Amniotic stem cell (primary cell): ENCODE data around the gene ENAH.
"Not testable (repeated sequence)": the region's sequence is repeated elsewhere in the genome, so short reads cannot be mapped to it uniquely, and the experiment has no call there.

Source experiments
- DNase-seq: peaks from one replicate; lab custom pipeline; 2025; lab: John Stamatoyannopoulos, UW

Gene ENAH

DNA sequence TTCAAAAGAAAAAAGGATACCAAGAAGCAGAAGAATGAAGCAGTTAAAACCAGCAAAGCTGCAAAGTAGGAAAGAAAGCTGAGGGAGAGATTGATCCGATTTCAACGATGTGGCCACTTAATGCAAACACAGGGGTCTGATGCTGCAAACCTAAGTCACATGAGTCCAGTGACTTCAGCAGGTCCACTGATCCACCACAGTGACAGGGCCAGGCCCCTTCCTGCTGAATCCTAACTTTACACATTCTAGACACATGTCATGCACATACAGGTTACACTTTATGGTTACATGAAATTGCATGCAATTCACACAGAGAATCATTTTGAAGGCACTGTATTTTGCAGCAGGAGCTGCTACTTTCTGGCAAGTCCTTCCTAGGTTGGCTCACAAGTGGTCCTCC lies 166.1 kb downstream of the ENAH start:
- DNase-seq, result no peak

DNA sequence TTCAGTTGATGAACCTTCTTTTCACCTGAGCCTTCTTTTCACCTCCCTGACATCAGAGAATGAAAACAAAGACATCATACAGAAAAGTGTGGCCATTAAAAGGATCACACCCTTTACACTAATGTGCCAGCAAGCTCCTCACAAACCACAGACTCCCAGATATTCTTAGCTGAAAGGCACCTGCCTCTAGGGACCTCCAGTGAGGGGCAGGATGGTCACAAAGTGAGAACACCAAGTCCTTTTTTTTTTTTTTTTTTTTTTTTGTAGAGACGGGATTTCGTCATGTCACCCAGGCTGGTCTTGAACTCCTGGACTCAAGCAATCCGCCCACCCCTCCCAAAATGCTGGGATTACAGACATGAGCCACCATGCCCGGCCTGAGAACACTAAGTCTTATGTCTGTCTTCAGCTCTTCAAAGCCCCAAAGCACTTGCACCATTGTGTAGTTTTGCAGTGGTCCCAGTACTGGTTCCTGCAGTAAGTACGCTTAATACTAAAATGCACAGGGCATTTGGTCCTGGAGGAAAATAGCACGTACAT lies 166.9 kb downstream of the ENAH start:
- no peak for DNase-seq

DNA sequence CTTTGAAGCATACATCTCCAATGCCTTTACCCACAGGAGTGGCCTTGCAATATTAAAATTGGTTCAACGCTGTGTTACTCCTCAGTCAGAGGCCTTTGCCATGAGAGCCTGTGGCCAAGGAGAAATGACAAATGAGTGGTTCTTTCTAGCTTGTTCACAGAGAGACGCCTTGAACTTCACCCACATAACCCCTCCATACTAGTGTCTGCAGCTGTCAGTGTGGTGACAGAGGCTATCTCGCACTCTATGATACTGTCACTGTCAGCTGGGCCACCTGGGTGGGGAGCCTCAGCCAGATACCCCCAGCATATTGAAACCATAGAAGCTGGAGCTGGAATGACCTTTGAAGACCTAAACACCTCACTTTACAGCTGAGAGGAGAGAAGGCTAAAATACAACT lies 167.7 kb downstream of the ENAH start:
- no peak for DNase-seq

DNA sequence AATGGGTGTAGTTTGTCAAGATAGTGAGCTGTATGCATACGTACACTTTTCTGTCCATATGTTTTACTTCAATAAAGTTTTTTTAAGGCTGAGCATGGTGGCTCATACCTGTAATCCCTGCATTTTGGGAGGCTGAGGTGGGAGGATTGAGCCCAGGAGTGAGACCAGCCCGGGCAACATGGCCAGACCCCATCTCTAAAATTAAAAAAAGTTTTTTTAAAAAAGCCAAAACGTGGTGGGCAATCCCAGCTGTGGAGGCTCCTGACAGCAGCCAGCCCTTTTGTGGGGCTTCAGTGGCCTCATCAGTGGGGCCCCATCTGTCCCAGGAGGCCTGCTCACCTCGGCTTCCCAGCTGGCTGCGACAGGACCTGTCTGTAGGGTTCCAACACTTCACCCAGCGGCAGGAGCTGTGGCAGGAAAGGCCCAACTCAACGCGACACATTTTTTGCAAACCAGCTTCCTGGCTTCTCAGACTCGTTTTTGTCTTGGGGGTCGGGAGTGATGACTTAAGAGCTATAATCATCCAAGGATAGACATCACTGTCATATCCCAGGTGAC lies 168.2 kb downstream of the ENAH start:
- no peak for DNase-seq

DNA sequence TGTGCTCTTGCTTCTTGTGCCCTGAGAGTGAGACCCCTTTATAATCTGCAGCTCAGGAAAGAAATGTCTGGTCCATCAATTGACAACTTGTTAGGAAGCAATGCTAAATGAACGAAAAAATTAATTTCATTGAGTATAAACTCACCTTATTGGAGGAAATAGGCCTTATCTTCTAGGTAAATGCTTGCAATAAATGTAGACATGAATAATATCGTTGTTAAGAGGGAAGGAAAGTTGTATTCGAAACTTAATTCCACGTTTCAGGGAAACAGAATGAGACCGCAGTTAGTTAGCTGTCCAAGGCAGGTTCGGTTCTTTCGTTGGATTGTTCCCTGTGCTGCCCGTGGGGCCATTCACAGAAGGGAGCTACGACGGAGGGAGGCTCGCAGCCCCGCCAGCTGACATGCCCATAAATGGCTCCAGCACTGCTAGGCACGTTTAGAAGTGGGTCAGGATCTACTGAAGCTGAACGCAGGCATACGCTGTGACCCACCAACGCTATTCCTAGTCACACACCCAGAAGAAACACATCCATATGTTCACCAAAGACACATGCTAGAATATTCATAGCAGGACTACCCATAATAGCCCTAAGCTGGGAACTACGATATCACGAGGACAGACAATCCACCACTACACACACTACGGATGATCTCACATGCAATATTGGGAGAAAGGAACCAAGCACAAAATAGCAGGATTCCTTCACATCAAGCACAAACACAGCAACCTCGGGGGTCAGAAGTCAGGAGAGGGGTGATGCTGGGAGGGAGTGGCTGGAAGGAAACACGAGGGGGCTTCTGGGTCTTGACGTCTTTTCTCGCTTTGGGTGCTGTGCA lies 168.9 kb downstream of the ENAH start:
- no peak for DNase-seq

DNA sequence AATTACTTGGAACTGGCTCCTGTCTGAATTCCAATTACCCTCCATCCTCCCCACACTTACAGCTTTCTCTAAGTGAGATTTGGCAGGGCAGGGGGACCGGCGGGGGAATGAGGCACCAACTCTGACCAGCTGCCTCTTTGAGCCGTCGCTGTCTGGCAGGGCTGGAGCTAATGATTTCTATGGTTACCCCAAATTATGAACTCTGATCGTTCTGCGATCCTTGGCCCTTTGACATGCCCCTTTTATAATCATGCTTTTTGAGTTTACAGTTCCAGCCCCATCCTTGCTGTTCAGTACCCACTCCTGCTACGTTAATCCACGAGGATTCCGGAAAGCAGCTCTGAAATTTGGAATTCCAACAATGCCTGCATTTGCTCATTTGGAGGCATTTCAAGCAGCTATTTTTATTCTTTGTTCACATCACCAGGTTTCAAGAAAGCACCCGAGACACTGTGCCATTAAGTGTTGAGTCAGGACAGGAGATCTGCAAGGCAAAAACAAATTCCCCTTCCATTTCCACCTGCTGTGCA lies 170.4 kb downstream of the ENAH start:
- DNase-seq, result peak; percentile 17

DNA sequence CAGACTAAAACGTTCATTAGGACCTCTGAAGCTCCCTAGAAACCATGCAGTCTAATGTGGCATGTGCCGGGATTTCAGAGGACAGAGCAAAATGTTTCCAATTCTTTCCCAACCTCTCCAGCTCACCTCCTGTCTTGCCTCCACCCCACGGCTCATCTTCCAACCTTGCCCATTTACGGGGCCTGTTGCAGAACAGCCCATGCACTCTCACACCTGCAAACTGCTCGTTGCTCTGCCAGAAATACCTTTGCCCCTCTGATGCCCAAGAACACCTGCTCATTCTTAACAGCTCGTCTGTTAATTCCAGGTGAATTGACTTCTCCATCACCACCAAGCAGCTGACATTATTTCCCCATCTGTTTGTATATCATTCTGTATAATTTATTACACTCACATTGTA lies 171.2 kb downstream of the ENAH start:
- DNase-seq, result no peak

DNA sequence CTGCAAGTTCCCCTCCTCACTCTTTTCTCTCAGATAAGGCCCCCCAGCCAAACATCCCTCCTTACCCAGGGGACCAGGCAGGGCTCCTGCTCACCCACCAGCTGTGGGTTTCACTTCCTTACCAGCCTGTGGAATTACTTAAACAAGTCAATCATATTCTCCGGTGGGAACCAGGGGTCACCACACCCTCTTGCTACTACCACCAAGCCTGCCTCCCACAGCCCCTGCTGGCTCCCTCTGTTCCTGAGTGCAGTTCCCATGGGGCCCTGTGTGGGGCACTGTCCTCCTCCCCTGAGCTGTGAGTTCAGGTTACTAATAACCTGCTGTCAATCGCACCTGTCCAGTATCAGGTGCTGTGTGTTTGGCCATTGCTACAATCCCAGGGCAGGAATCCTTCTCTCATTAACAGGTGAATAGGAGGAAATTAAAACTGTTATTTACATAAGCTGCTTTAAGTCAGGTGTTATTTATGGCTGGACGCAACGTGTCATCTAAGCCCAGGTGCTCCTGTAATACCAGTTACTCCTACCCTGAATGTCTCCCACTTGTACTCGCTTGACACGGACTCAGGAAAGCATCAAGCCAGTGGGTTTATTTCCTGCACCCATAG lies 172.0 kb downstream of the ENAH start:
- DNase-seq, result no peak

DNA sequence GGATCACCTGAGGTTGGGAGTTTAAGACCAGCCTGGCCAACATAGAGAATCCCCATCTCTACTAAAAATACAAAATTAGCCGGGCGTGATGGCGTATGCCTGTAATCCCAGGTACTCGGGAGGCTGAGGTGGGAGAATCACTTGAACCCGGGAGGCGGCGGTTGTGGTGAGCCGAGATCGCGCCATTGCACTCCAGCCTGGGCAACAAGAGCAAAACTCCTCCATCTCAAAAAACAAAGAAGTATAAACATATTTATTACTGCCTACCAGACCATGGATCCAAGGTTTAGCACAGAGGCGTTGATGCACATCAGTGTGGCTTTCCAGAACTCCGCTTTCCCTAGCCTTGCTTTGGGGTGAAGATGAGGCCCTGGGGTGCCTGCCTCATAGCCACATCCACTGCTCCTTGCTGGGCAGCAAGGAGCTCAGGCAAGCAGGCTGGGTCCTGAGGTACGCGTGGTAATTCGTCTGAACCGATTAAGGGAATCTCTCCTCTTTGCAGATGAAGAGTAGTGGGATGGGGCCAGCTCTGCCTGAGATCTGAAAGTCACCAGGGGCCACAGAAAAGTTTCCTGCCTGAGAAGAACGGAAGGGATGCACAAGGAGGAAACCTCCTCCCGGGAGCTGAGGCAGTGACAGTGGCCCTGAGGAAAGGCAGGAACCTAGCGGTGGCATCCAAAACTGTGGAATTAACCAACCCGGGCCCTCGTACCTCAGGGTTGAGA lies 172.8 kb downstream of the ENAH start:
- DNase-seq, result no peak

DNA sequence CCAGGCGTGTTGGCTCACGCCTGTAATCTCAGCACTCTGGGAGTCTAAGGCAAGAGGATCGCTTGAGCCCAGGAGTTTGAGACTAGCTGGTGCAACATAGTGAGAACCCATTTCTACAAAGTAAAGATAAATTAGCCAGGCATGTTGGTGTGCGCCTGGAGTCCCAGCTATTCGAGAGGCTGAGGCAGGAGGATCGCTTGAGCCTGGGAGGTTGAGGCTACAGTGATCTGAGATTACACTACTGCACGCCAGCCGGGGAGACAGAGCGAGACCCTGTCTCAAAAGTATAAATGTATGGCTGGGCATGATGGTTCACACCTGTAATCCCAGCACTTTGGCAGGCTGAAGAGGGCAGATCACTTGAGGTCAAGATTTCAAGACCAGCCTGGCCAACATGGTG lies 173.6 kb downstream of the ENAH start:
- no peak for DNase-seq

DNA sequence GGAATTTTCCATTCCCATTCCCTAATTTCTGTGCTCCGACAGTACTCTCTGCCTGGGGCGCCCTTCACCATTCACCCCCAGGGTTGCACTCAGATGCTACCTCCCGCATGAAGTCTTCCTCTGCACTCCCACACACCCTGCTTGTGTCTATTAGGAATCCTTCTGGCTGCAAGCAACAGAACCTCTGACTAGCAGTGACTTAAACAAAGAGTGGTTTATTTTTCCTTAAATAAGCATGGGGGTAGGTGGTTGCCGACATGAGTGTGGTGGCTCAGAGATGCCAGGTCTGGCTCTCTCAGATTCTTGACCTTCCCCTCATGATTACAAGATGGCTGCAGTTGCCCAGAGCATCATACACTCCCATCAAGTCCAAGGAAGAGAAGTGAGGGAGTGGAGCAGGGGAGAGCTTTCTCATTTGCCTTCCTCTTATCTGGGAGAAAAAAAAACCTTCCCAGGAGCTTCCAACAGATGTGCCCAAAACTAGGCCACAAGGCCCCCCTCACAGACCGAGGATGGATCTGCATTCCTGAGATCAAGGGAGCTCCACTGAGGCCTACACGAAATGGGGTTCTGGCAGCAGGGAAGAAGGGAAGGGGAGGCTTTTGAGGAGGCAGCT lies 175.5 kb downstream of the ENAH start:
- no peak for DNase-seq

DNA sequence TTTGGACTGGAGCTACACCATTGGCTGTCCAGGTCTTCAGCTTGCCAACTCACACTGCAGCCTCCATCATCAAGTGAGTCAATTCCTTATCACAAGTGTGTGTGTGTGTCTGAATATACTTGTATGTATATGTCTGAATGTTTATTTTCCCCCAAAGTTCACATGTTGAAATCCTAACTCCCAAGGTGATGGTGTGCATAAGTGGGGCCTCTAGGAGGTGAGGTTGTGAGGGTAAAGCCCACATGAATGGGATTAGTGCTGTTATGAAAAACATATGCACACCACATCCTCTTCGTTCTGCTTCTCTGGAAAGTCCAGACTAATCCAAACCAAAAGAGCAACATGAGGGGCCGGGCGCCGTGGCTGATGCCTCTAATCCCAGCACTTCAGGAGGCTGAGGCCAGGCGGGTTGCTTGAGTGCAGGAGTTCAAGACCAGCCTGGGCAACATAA lies 176.4 kb downstream of the ENAH start:
- DNase-seq, result no peak

DNA sequence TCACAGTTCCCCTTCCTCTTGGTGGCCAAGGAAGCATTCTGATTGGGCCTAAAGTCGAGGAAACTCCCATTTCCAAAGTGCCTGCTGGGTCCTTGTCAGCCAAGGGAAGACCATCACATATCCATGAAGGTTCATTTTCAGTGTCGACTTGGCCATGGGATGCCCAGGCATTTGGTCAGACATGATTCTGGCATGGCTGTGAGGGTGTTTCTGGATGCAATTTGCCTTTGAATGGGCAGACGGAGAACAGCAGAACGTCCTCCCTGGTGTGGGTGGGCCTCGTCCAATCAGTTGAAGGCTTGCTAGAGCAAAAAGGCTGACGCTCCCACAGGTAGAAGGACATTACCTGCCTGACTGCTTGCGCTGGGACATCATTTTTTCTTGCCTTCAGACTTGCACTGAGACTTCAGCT lies 176.8 kb downstream of the ENAH start:
- DNase-seq, result no peak

DNA sequence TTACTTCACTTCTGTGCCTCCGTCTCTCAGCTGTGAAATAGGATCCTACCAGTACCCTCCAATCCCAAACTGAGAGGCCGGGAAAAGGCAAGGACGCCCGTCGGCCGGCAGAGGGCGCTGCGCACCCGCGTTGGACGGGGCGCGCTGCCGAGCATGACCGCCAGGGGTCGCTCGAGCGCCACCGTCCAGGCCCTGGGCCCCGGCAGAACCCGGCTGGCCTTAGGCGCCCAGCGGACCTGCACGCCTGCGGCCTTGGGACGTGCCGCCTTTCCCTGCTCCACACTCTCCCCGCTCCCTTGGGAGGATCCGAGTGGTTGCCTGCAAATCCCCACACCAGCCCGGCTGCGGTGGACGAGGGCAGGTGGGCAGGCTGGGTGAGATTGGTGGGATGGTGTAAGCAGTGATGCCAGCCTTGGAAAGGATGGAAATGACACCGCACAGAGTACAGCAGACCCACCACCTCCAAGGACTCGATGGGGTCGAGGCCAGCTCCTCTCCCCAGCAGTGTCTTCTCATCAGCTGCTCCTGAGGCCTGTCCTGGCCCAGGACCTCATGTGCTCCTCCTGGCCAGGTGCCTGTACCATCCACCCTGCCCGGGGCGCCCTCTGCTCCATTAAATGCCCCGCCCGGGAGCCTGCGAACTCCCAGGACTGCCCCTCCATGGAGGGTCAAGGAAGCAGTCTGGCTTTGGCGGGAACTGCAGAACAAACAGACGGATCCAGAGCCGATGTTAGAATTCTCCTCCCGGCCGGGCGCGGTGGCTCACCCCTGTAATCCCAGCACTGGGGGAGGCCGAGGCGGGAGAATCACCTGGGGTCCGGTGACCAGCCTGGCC lies 177.7 kb downstream of the ENAH start:
- peak; percentile 55 for DNase-seq

DNA sequence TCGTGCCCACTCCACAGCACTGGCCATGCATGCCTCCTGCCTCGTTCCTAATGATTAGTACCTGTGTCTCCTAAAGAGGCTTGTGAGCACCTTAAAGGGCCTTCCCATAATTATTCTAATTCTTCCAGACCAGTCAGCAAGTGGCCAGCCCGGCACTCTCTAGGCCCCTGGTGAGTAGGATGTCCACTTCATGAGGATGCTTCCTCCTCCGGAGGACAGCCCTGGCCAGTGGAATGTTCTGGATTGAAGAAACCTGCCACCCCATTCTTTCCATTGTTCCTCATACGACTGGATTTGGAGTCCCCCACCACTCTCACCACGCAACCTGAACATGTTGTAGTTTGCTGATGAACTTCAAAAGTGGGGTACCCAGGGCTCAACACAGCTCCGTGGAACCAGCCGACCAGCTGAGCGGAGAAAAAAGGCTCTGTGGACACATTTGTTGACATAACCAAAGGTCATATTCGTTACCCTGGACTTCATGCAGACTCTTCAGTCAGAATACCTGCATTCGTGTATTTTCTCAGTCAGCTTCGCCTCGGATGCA lies 178.4 kb downstream of the ENAH start:
- no peak for DNase-seq

DNA sequence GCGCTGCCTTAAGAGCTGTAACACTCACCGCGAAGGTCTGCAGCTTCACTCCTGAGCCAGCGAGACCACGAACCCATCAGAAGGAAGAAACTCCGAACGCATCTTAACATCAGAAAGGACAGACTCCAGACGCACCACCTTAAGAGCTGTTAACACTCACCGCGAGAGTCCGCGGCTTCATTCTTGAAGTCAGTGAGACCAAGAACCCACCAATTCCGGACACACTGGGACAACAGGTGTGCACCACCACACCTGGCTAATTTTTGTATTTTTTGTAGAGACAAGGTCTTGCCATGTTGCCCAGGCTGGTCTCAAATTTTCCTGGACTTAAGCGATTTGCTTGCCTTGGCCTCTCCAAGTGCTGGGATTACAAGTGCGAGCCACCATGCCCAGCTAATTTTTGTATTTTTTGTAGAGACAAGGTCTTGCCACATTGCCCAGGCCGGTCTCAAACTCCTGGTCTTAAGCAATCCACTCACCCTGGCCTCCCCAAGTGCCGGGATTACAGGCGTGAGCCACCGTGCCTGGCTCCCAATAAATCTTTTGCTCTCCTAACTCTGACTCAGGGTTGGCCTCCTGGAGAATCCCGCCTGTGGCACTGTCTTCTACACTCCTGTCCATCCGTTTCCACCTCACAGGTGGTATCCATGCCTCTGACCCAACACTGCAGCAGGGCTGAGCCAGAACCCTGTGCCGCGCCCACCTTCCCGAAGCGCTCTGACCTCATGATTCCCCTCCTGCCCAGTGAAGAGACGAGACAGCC lies 179.1 kb downstream of the ENAH start:
- DNase-seq, result not testable (repeated sequence)

DNA sequence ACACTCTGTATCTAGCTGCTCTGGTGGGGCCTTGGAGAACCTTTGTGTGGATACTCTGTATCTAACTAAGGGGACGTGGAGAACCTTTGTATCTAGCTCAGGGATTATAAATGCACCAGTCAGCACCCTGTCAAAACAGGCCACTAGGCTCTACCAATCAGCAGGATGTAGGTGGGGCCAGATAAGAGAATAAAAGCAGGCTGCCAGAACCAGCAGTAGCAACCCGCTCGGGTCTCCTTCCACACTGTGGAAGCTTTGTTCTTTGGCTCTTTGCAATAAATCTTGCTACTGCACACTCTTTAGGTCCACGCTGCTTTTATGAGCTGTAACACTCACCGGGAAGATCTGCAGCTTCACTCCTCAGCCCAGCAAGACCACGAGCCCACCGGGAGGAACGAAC lies 179.7 kb downstream of the ENAH start:
- DNase-seq, result not testable (repeated sequence)

DNA sequence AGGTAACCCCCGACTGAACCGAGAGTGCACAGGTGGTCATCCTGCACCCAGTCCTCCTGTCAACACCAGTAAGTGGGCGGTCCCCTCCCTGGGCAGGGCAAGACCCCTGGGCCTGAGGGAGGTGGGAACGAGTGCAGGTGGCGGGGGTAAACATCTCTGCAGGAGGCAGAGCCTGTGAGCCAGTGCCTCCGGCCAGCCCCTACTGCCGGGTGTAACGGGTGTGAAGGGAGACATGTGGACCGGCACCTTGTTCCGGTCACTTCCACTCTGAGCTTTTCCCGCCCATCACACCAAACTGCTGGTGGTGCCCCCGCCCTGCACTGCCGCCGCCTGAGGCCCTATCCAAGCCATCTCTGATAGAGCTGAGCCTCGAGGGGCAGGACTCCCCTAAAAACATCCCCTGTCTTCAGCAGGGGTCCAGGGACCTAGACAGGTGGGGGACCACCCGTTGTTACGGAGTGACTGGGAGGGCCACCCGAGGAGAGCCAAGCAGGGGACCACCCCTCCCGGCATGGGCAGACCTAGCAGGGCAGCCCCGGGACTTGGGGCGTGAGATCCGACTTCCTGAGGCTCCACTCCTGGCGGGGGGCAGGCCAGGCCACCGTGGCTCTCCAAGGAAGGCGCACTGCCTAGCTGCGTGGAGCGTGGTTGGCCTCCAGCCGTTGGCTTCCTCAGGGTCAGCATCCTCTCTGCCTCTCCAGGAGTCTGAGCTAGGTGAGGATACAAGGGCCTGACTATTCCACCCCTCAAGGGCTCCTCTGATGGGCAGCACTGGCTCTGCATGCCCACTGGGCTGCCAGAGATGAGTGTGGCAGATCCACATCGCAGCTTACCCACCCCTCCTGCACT lies 181.2 kb downstream of the ENAH start:
- DNase-seq, result no peak

DNA sequence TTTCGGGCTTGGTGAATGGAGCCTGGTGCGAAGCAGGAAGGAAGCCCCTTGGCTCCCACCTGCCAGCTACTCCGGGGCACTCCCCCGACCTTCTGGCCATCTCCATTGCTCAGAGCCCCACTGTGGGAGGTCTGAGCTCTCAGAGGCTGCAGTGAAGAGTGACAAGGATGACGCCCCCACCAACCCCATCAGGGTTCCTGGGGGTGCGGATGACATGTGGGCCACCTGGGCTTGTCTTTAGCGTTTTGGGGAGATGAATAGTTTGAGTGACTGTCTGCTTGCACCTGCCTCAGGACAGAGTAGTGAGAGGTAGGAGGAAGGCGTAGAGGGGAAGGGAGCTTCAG lies 181.8 kb downstream of the ENAH start:
- DNase-seq, result no peak
